ENCODE results near the gene ESRRG.

- no peak for TF ChIP-seq CTCF (IDR thresholded peaks at IDR 0.05)
- no peak for TF ChIP-seq EZH2 (IDR thresholded peaks at IDR 0.05; ENCODE audit: borderline replicate concordance, insufficient read depth, low read depth, low read length, poor library complexity, severe bottlenecking)
These were observed 173.4 kb downstream of the ESRRG start for GRCh38 chr1:216549796-216550195.
